SH-SY5Y (cell line): ENCODE results near the gene C1QTNF2.

Source experiments
- GATA2 ChIP-seq: IDR thresholded peaks from 2 replicates; pipeline ENCODE4 v1.6.1; 2011; ENCODE audit warnings: mild to moderate bottlenecking, low read depth, low read length
- GATA3 ChIP-seq: IDR thresholded peaks from 2 replicates; pipeline ENCODE4 v1.6.1; 2011; ENCODE audit warnings: low read depth, mild to moderate bottlenecking, low read length, moderate library complexity

- no peak for TF ChIP-seq GATA2
- no peak for TF ChIP-seq GATA3
Observed at GRCh38 chr5:160341309-160341870, 29.0 kb downstream of the C1QTNF2 start.
